ENCODE measurements around the gene ACVR1B. TPM values are rescaled to one million over a fixed set of nuclear protein-coding genes. Genes with fewer than 3 reads are reported as not detected.

ACVR1B gene
- total and polyA plus RNA-seq, 9 of the 15 experiments (the other 6 are each of a cell fraction or from before 2014, with no cell fraction given) = 0.97 to 15.1 (median 6.8) TPM

GRCh38 chr12:52041695-52042123 lies 90.2 kb downstream of the ACVR1B start (continued):
- TF ChIP-seq, protein P1, sequence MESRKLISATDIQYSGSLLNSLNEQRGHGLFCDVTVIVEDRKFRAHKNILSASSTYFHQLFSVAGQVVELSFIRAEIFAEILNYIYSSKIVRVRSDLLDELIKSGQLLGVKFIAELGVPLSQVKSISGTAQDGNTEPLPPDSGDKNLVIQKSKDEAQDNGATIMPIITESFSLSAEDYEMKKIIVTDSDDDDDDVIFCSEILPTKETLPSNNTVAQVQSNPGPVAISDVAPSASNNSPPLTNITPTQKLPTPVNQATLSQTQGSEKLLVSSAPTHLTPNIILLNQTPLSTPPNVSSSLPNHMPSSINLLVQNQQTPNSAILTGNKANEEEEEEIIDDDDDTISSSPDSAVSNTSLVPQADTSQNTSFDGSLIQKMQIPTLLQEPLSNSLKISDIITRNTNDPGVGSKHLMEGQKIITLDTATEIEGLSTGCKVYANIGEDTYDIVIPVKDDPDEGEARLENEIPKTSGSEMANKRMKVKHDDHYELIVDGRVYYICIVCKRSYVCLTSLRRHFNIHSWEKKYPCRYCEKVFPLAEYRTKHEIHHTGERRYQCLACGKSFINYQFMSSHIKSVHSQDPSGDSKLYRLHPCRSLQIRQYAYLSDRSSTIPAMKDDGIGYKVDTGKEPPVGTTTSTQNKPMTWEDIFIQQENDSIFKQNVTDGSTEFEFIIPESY (CRISPR knock-in tag; IDR thresholded peaks at IDR 0.05) = no peak
- TF ChIP-seq LCOR (CRISPR knock-in tag; IDR thresholded peaks at IDR 0.05) (no peak), MIER1 (IDR thresholded peaks at IDR 0.05; ENCODE audit: low read depth) (peak; percentile 69), PHF8 (IDR thresholded peaks at IDR 0.05; ENCODE audit: borderline replicate concordance, low read length) (no peak), TEAD1 (CRISPR knock-in tag; IDR thresholded peaks at IDR 0.05) (no peak), NCOA4 (IDR thresholded peaks at IDR 0.05; ENCODE audit: partially characterized antibody) (no peak), TEAD2 (tag; IDR thresholded peaks at IDR 0.05) (no peak), GABPA (tag; conservative IDR thresholded peaks at IDR 0.05; ENCODE audit: low read depth) (peak; percentile 78), NFXL1 (CRISPR knock-in tag; IDR thresholded peaks at IDR 0.05) (no peak), NR2C2 (CRISPR knock-in tag; IDR thresholded peaks at IDR 0.05) (no peak), NR2C2 (tag; IDR thresholded peaks at IDR 0.05) (no peak), SAP30 (IDR thresholded peaks at IDR 0.05; ENCODE audit: borderline replicate concordance, insufficient read depth, low read depth, low read length, poor library complexity, severe bottlenecking) (no peak), TAF15 (IDR thresholded peaks at IDR 0.05; ENCODE audit: low read depth, low read length) (no peak), KLF1 (tag; IDR thresholded peaks at IDR 0.05) (peak; percentile 32; the same call in 1 of the 2 replicates), BHLHE40 (IDR thresholded peaks at IDR 0.05; ENCODE audit: low read length) (no peak), ZNF217 (CRISPR knock-in tag; IDR thresholded peaks at IDR 0.05) (no peak), CCAR2 (IDR thresholded peaks at IDR 0.05; ENCODE audit: low read depth, low read length) (no peak), CTBP1 (IDR thresholded peaks at IDR 0.05; ENCODE audit: borderline replicate concordance) (peak; percentile 33; the same call in 1 of the 2 replicates), ZNF146 (CRISPR knock-in tag; IDR thresholded peaks at IDR 0.05; ENCODE audit: unreplicated experiment) (no peak), ETV5 (CRISPR knock-in tag; IDR thresholded peaks at IDR 0.05; ENCODE audit: low read depth) (0 out of 2 replicates have a peak, but pooled peaks have one; percentile 28), TBP (optimal IDR thresholded peaks at IDR 0.05; ENCODE audit: low read depth, low read length) (no peak), HDAC8 (tag; IDR thresholded peaks at IDR 0.05) (no peak)
- TF ChIP-seq, protein P2, sequence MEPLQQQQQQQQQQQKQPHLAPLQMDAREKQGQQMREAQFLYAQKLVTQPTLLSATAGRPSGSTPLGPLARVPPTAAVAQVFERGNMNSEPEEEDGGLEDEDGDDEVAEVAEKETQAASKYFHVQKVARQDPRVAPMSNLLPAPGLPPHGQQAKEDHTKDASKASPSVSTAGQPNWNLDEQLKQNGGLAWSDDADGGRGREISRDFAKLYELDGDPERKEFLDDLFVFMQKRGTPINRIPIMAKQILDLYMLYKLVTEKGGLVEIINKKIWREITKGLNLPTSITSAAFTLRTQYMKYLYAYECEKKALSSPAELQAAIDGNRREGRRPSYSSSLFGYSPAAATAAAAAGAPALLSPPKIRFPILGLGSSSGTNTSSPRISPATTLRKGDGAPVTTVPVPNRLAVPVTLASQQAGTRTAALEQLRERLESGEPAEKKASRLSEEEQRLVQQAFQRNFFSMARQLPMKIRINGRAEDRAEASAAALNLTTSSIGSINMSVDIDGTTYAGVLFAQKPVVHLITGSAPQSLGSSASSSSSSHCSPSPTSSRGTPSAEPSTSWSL (CRISPR knock-in tag; IDR thresholded peaks at IDR 0.05; ENCODE audit: borderline replicate concordance) = no peak
